ENCODE results near the gene OR51M1. TPM values are rescaled to one million over a fixed set of nuclear protein-coding genes. Genes with fewer than 3 reads are reported as not detected.

OR51M1 gene
- total RNA-seq (2013), result not detected
- not detected for polyA plus RNA-seq
- polyA minus RNA-seq, result not detected in 2 replicates
- 0 to 1.3 (median 0) reads per million in 11 experiments for total RNA-seq

GRCh38 chr11:5383576-5383975, at the start of gene OR51M1:
Gene OR51M1, plus strand, starts transcription at chr11:5383812. Its CDS starts 5,587 bp downstream, at chr11:5389399.
- no peak within 1 kb of the TSS for H3K27ac ChIP-seq (ENCODE audit: low read depth in 1 of 2, low read length in 2 of 2)
- no peak within 1 kb of the TSS for H3K9ac ChIP-seq (ENCODE audit: insufficient read depth, low read length, poor library complexity, severe bottlenecking)
- no peak within 1 kb of the TSS for H3K4me3 Mint-ChIP-seq
- DNase-seq, result no peak
- no peaks in the 10 kb centered on the region for H3K4me1 Mint-ChIP-seq
- no peak within 1 kb of the TSS for H2AFZ ChIP-seq (ENCODE audit: insufficient read depth, low read depth, low read length, poor library complexity, severe bottlenecking)
- TF ChIP-seq CTCF (IDR thresholded peaks at IDR 0.05), result no peak
- peaks cover 0 to 5% (median 2%) of the 10 kb centered on the region in 3 donors for H3K27me3 Mint-ChIP-seq (ENCODE audit: low read depth in 3 of 3)
- no peaks in the 10 kb centered on the region for H3K79me2 ChIP-seq (ENCODE audit: insufficient read depth, low read length)
- H3K36me3 ChIP-seq (replicated peaks in 1 of 2; ENCODE audit: control insufficient read depth in 1 of 2, insufficient read depth in 2 of 2, low read length in 2 of 2), result no peaks in the 10 kb centered on the region
- no CpG with 5 or more reads among the region's 1 CpG for WGBS (ENCODE audit: insufficient coverage)
- H3K9me3 Mint-ChIP-seq, result peaks cover 0 to under 1% (median 0%) of the 10 kb centered on the region in 7 donors
- H3K9me3 ChIP-seq (replicated peaks in 1 of 2; ENCODE audit: control insufficient read depth in 1 of 2, insufficient read depth in 1 of 2, low read length in 2 of 2), result no peaks in the 10 kb centered on the region
- H3K27me3 ChIP-seq (ENCODE audit: control insufficient read depth in 2 of 2, insufficient read depth in 2 of 2, low read length in 2 of 2), result no peaks in the 10 kb centered on the region
- no peaks in the 10 kb centered on the region for H3K36me3 Mint-ChIP-seq
- no peak within 1 kb of the TSS for H3K27ac Mint-ChIP-seq
- intact Hi-C loops (cut with micrococcal nuclease), result no loop called here
- H3K4me2 ChIP-seq (replicated peaks; ENCODE audit: extremely low read depth, low read length, poor library complexity, severe bottlenecking), result no peak within 1 kb of the TSS
- H4K20me1 ChIP-seq (ENCODE audit: insufficient read depth, low read length), result no peaks in the 10 kb centered on the region
- no peak within 1 kb of the TSS for H3K4me3 ChIP-seq (replicated peaks in 1 of 3; ENCODE audit: low read depth in 2 of 3, low read length in 3 of 3)
- H3K4me1 ChIP-seq (ENCODE audit: control insufficient read depth in 1 of 2, insufficient read depth in 2 of 2, low read length in 2 of 2), result no peaks in the 10 kb centered on the region

- Histone ChIP-seq H3K27me3 (ENCODE audit: control insufficient read depth in 2 of 2, insufficient read depth in 2 of 2, low read length in 2 of 2) (no peaks in the 10 kb centered on the region), H2AFZ (ENCODE audit: insufficient read depth, low read depth, low read length, poor library complexity, severe bottlenecking) (no peak overlapping the region), H3K79me2 (ENCODE audit: insufficient read depth, low read length) (no peaks in the 10 kb centered on the region), H3K9ac (ENCODE audit: insufficient read depth, low read length, poor library complexity, severe bottlenecking) (no peak overlapping the region), H4K20me1 (ENCODE audit: insufficient read depth, low read length) (no peaks in the 10 kb centered on the region), H3K4me1 (ENCODE audit: control insufficient read depth in 1 of 2, insufficient read depth in 2 of 2, low read length in 2 of 2) (no peaks in the 10 kb centered on the region), H3K27ac (ENCODE audit: low read depth in 1 of 2, low read length in 2 of 2) (no peak overlapping the region), H3K36me3 (replicated peaks in 1 of 2; ENCODE audit: control insufficient read depth in 1 of 2, insufficient read depth in 2 of 2, low read length in 2 of 2) (no peaks in the 10 kb centered on the region), H3K9me3 (replicated peaks in 1 of 2; ENCODE audit: control insufficient read depth in 1 of 2, insufficient read depth in 1 of 2, low read length in 2 of 2) (no peaks in the 10 kb centered on the region), H3K4me3 (replicated peaks in 1 of 3; ENCODE audit: low read depth in 2 of 3, low read length in 3 of 3) (no peak overlapping the region), H3K4me2 (replicated peaks; ENCODE audit: extremely low read depth, low read length, poor library complexity, severe bottlenecking) (no peak overlapping the region)
- WGBS (ENCODE audit: insufficient coverage), result no CpG with 5 or more reads among the region's 1 CpG
- H3K27me3 Mint-ChIP-seq (ENCODE audit: low read depth in 3 of 3), result peaks cover 0 to 3% (median 1%) of the 10 kb centered on the region in 3 donors
- H3K4me3 Mint-ChIP-seq, result no peak overlapping the region
- no peak for DNase-seq
- H3K36me3 Mint-ChIP-seq, result no peaks in the 10 kb centered on the region
- intact Hi-C loops (cut with micrococcal nuclease), result no loop called here
- H3K4me1 Mint-ChIP-seq, result no peaks in the 10 kb centered on the region
- no peak overlapping the region for H3K27ac Mint-ChIP-seq
- no peak for TF ChIP-seq CTCF (IDR thresholded peaks at IDR 0.05)
- H3K9me3 Mint-ChIP-seq, result peaks cover 0 to 5% (median 2%) of the 10 kb centered on the region in 7 donors
These were observed 48.4 kb upstream of the OR51M1 start for GRCh38 chr11:5335170-5335569.

All from CD14-positive monocyte (primary cell).